HepG2 (cell line): ENCODE data around the gene ACSBG1. TPM values are rescaled to one million over a fixed set of nuclear protein-coding genes. Genes with fewer than 3 reads are reported as not detected.

Experiments used
- ATAC-seq: fragments of 200-7000 bp; cut with Tn5 transposase; 3 replicates; pipeline ENCODE4 v1.9.1; 2020; ENCODE audit warnings: mild to moderate bottlenecking, moderate library complexity
- BruUV-seq: library from RNA; stranded (reverse); fragments of 400-500 nt; replicated peaks from 2 replicates; lab custom pipeline; 2021; lab: Mats Ljungman, UMichigan
- CTCF ChIA-PET: fragments of 300-600 bp; formaldehyde crosslinking; extraction: SDS; loops from one replicate; lab custom pipeline; 2021; ENCODE audit warnings: low total read pairs, inconsistent platforms, low intra/inter-chr PET ratio; lab: Yijun Ruan, JAX
- POLR2A ChIA-PET: fragments of 350-600 bp; sonication (Branson Sonifier 250); formaldehyde crosslinking; loops from one replicate; lab custom pipeline; 2020; ENCODE audit warnings: antibody characterized with exemption, inconsistent platforms; lab: Yijun Ruan, JAX
- DNase-seq: peaks from one replicate; pipeline ENCODE4 v3.0.0-alpha.2; 2015; ENCODE audit warnings: low spot score
- FAIRE-seq: peaks from 3 replicates; lab custom pipeline; 2011; peaks lifted over from hg19 to GRCh38; lab: Jason Lieb, UNC
- H2AFZ ChIP-seq: one replicate; pipeline ENCODE4 v1.6.1; 2011; ENCODE audit warnings: low read length, inconsistent platforms
- H3K27ac ChIP-seq: fragments of 300-600 bp; 3 replicates; pipeline ENCODE4 v1.8.0; 2011; ENCODE audit warnings: mixed run types, mild to moderate bottlenecking, mixed read lengths, low read length, inconsistent platforms; ENCODE audit not compliant: insufficient read depth; ENCODE audit errors: extremely low read length
- H3K27me3 ChIP-seq, 2 experiments: fragments of 200-600 bp in 1 of 2; 2 replicates in 1 of 2; 3 replicates in 1 of 2; pipeline versions ENCODE4 v1.6.0 to v1.8.0; 2011; ENCODE audit warnings: low read length in 2 of 2, mild to moderate bottlenecking in 2 of 2, moderate library complexity in 2 of 2, inconsistent platforms in 1 of 2; ENCODE audit not compliant: insufficient read depth in 2 of 2, control insufficient read depth in 1 of 2
- H3K36me3 ChIP-seq, 2 experiments: fragments of 200-600 bp in 1 of 2; replicated peaks in 1 of 2; 2 replicates in 1 of 2; 3 replicates in 1 of 2; pipeline versions ENCODE4 v1.5.1 to v1.8.0; 2011; ENCODE audit warnings: low read length in 2 of 2, inconsistent platforms in 1 of 2; ENCODE audit not compliant: insufficient read depth in 2 of 2, control insufficient read depth in 1 of 2
- H3K4me1 ChIP-seq: 2 replicates; pipeline ENCODE4 v1.5.1; 2012; ENCODE audit warnings: low read length, inconsistent platforms; ENCODE audit not compliant: insufficient read depth
- H3K4me2 ChIP-seq: 2 replicates; pipeline ENCODE4 v1.6.0; 2011; ENCODE audit warnings: low read depth, low read length, inconsistent platforms
- H3K4me3 ChIP-seq, 3 experiments: fragments of 200-600 bp in 1 of 3; sonication (generic), shearing (Covaris generic) in 1 of 3; replicated peaks in 1 of 3; 2 replicates each; pipeline ENCODE4 v1.5.1; 2011 to 2016; ENCODE audit warnings: low read length in 3 of 3, inconsistent platforms in 2 of 3, low read depth in 2 of 3, mild to moderate bottlenecking in 2 of 3, control low read depth in 1 of 3, mixed read lengths in 1 of 3; ENCODE audit not compliant: insufficient read depth in 1 of 3
- H3K79me2 ChIP-seq: one replicate; pipeline ENCODE4 v1.6.1; 2011; ENCODE audit warnings: low read length, inconsistent platforms; ENCODE audit not compliant: insufficient read depth
- H3K9ac ChIP-seq: 2 replicates; pipeline ENCODE4 v1.6.0; 2011; ENCODE audit warnings: mild to moderate bottlenecking, low read depth, low read length, inconsistent platforms; ENCODE audit not compliant: insufficient read depth
- H3K9me3 ChIP-seq: 2 replicates; pipeline ENCODE4 v1.5.1; 2012; ENCODE audit warnings: mild to moderate bottlenecking, low read length
- H4K20me1 ChIP-seq: 2 replicates; pipeline ENCODE4 v1.6.0; 2011; ENCODE audit warnings: inconsistent platforms, mild to moderate bottlenecking, low read length, moderate library complexity; ENCODE audit not compliant: insufficient read depth
- CENPX ChIP-seq: sonication (generic); formaldehyde crosslinking; IDR thresholded peaks from 2 replicates; pipeline ENCODE4 v1.9.0; 2021; ENCODE audit warnings: mild to moderate bottlenecking, missing genetic modification reagents, moderate library complexity
- FOXA3 ChIP-seq: IDR thresholded peaks from 2 replicates; pipeline ENCODE4 v1.6.1; 2016; ENCODE audit warnings: missing genetic modification reagents, missing compliant biosample characterization
- HMGA1 ChIP-seq: sonication (generic); formaldehyde crosslinking; conservative IDR thresholded peaks from 2 replicates; pipeline ENCODE4 v1.4.0; 2020; ENCODE audit warnings: missing genetic modification reagents
- KDM5A ChIP-seq: fragments of 200-600 bp; sonication (generic); IDR thresholded peaks from 2 replicates; pipeline ENCODE4 v1.7.0; 2018; ENCODE audit warnings: antibody characterized with exemption, mild to moderate bottlenecking, low read length, borderline replicate concordance
- SALL2 ChIP-seq: sonication (generic); formaldehyde crosslinking; IDR thresholded peaks from 2 replicates; pipeline ENCODE4 v1.8.1; 2023; ENCODE audit warnings: mild to moderate bottlenecking, missing genetic modification reagents, inconsistent platforms
- SNAI1 ChIP-seq: sonication (generic); formaldehyde crosslinking; IDR thresholded peaks from 2 replicates; pipeline ENCODE4 v1.5.0; 2020; ENCODE audit warnings: mild to moderate bottlenecking, missing genetic modification reagents, borderline replicate concordance
- ZNF549 ChIP-seq: sonication (generic); formaldehyde crosslinking; IDR thresholded peaks from 2 replicates; pipeline ENCODE4 v1.5.0; 2020; ENCODE audit warnings: missing genetic modification reagents
- ZNF589 ChIP-seq: sonication (generic); formaldehyde crosslinking; conservative IDR thresholded peaks from 2 replicates; pipeline ENCODE4 v1.8.0; 2022; ENCODE audit warnings: mild to moderate bottlenecking, moderate library complexity, missing genetic modification reagents
- ZNF672 ChIP-seq: sonication (generic); formaldehyde crosslinking; IDR thresholded peaks from 2 replicates; pipeline ENCODE4 v1.8.1; 2022; ENCODE audit warnings: missing genetic modification reagents
- whole genome bisulfite sequencing: methylation state at CpG from one replicate; pipeline ENCODE4 v1.1.6; 2017; ENCODE audit warnings: low lambda C conversion rate; 5-methylcytosine and 5-hydroxymethylcytosine counted together
- in situ Hi-C: cut with HindIII; loops from 2 replicates; pipeline ENCODE4 v1.10.0; 2017; ENCODE audit warnings: low pct_unique_long_range_greater_than_20kb; ENCODE audit not compliant: extremely low pct_ligation_motif_present
- intact Hi-C: fragments of 100-400 bp; cut with micrococcal nuclease; formaldehyde crosslinking; loops from one replicate; pipeline ENCODE4 v1.10.0; 2022; ENCODE audit not compliant: unreplicated experiment
- polyA plus RNA-seq, 8 experiments: library from polyadenylated mRNA; depleted of rRNA in 3 of 8; stranded (reverse) in 7 of 8; unstranded in 1 of 8; fragments of >200 nt; fragmentation: Illumina TruSeq in 4 of 8; extraction: Trizol in 4 of 8; gene quantifications; 2 replicates each; pipeline versions ENCODE4 v1.2.1 to v1.2.3, GENCODE V29; 2011 to 2016; ENCODE audit warnings: low read depth in 4 of 8, missing spikeins in 1 of 8, mixed read lengths in 1 of 8; ENCODE audit not compliant: insufficient read depth in 1 of 8
- total RNA-seq, 5 experiments: library from RNA; depleted of rRNA; stranded (reverse); fragments of >200 nt; fragmentation: Illumina TruSeq; extraction: Trizol; gene quantifications; 2 replicates each; pipeline ENCODE4 v1.2.3, GENCODE V29; 2016; ENCODE audit warnings: low read depth in 1 of 5
- TF ChIP-seq, protein P1 (sequence below): sonication (generic); formaldehyde crosslinking; IDR thresholded peaks from 2 replicates; pipeline ENCODE4 v1.5.0; 2020; ENCODE audit warnings: mild to moderate bottlenecking, missing genetic modification reagents, borderline replicate concordance
- TF ChIP-seq, protein P2 (sequence below): sonication (generic); formaldehyde crosslinking; IDR thresholded peaks from 2 replicates; pipeline ENCODE4 v1.4.0; 2020; ENCODE audit warnings: missing genetic modification reagents, borderline replicate concordance
- TF ChIP-seq, protein P3 (sequence below): sonication (generic); formaldehyde crosslinking; IDR thresholded peaks from 2 replicates; pipeline ENCODE4 v1.4.0; 2020; ENCODE audit warnings: missing genetic modification reagents, borderline replicate concordance
- TF ChIP-seq, protein P4 (sequence below): sonication (generic); formaldehyde crosslinking; conservative IDR thresholded peaks from 2 replicates; pipeline ENCODE4 v1.5.0; 2020; ENCODE audit warnings: missing genetic modification reagents

Gene ACSBG1
- total and polyA plus RNA-seq, 2 of the 13 experiments (the other 11 are each of a cell fraction or from before 2014, with no cell fraction given), result 0.35 to 0.81 TPM

DNA sequence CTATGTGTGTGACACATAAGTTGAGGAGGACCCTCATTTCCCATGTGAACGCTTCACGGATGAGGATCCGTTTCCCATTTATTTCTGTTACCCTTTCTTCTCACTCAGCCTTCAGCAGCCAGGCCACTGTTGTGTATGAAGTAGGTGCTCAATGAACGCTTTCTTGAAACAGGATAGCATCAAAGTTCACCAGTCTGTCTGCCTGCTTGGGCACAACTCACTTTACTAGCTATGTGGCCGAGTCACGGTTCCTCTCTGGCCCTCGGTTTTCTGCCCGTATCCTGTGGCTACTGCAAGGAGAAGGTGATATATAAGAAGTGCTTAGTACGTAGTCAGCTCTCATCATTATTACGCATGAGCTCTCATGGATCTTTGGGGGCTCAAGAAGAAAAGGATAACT is 22.4 kb downstream of the ACSBG1 start (continued):
- TF ChIP-seq, protein P1, sequence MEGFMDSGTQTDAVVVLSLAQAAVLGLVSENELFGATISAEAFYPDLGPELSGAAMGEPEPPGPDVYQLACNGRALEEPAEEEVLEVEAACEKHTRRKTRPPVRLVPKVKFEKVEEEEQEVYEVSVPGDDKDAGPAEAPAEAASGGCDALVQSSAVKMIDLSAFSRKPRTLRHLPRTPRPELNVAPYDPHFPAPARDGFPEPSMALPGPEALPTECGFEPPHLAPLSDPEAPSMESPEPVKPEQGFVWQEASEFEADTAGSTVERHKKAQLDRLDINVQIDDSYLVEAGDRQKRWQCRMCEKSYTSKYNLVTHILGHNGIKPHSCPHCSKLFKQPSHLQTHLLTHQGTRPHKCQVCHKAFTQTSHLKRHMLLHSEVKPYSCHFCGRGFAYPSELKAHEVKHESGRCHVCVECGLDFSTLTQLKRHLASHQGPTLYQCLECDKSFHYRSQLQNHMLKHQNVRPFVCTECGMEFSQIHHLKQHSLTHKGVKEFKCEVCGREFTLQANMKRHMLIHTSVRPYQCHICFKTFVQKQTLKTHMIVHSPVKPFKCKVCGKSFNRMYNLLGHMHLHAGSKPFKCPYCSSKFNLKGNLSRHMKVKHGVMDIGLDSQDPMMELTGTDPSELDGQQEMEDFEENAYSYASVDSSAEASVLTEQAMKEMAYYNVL, result no peak
- TF ChIP-seq FOXA3 (CRISPR knock-in tag), result no peak

DNA sequence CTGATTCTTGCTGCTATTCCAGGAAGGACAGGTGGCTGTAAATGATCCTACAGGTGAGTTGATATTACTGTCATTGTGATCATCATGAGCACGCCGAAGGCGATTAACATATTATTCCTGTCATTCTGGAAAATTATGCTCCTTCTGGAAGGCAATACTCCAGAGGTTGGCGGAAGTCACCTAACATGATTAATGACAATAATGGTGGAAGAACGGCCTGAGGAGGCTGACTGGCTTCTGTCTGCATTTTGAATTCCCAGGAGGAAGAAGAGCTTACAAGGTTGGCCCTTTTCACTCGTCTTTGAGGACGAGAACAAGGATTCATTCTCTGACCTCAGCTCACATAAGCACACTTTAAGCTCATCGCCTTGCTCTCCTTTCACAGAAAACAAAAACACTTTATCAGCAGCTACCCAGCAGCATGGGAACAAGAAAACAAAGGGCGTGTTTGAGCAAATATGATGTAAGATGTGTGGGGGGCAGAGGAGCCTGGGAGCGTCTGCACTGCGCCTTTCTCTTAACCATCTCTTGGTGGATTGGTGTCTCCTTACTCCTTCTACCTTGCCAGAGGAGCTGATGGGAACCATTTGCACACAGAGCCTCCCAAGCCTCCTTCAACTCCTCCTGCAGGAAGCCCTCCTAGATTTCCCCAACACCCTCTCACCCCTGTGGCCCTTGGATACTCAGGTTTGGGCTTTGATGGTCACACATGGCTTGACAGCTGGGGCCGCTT is 23.0 kb downstream of the ACSBG1 start:
- Histone ChIP-seq H4K20me1 (no peaks in the 10 kb centered on the region), H3K4me1 (no peaks in the 10 kb centered on the region), H3K27me3 (peaks cover 2 to 34% of the 10 kb centered on the region in 2 experiments; a peak in 4 of 5 replicates), H3K9ac (no peak overlapping the region), H3K4me3 (no peak overlapping the region), H3K36me3 (no peaks in the 10 kb centered on the region), H3K9me3 (no peaks in the 10 kb centered on the region), H3K79me2 (no peaks in the 10 kb centered on the region), H3K27ac (no peak overlapping the region), H3K4me2 (no peak overlapping the region), H2AFZ (no peak overlapping the region)
- intact Hi-C loops (no loop called here), in situ Hi-C loops (no loop called here)
- ATAC-seq (no peak), FAIRE-seq (no peak), DNase-seq (no peak)
- ChIA-PET CTCF (no interaction called here), POLR2A (no interaction called here)
- no TSS peak for BruUV-seq
- WGBS, result 37% methylated on average over 12 of the region's 12 CpGs
- no peak for TF ChIP-seq ZNF672
- no peak for TF ChIP-seq CENPX (CRISPR knock-in tag)
- TF ChIP-seq KDM5A, result no peak
- TF ChIP-seq, protein P2, sequence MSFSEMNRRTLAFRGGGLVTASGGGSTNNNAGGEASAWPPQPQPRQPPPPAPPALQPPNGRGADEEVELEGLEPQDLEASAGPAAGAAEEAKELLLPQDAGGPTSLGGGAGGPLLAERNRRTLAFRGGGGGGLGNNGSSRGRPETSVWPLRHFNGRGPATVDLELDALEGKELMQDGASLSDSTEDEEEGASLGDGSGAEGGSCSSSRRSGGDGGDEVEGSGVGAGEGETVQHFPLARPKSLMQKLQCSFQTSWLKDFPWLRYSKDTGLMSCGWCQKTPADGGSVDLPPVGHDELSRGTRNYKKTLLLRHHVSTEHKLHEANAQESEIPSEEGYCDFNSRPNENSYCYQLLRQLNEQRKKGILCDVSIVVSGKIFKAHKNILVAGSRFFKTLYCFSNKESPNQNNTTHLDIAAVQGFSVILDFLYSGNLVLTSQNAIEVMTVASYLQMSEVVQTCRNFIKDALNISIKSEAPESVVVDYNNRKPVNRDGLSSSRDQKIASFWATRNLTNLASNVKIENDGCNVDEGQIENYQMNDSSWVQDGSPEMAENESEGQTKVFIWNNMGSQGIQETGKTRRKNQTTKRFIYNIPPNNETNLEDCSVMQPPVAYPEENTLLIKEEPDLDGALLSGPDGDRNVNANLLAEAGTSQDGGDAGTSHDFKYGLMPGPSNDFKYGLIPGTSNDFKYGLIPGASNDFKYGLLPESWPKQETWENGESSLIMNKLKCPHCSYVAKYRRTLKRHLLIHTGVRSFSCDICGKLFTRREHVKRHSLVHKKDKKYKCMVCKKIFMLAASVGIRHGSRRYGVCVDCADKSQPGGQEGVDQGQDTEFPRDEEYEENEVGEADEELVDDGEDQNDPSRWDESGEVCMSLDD (CRISPR knock-in tag), result no peak
- no peak for TF ChIP-seq HMGA1
- TF ChIP-seq SALL2 (CRISPR knock-in tag), result no peak
- TF ChIP-seq SNAI1 (CRISPR knock-in tag), result no peak
- no peak for TF ChIP-seq ZNF549 (CRISPR knock-in tag)
- TF ChIP-seq, protein P3, sequence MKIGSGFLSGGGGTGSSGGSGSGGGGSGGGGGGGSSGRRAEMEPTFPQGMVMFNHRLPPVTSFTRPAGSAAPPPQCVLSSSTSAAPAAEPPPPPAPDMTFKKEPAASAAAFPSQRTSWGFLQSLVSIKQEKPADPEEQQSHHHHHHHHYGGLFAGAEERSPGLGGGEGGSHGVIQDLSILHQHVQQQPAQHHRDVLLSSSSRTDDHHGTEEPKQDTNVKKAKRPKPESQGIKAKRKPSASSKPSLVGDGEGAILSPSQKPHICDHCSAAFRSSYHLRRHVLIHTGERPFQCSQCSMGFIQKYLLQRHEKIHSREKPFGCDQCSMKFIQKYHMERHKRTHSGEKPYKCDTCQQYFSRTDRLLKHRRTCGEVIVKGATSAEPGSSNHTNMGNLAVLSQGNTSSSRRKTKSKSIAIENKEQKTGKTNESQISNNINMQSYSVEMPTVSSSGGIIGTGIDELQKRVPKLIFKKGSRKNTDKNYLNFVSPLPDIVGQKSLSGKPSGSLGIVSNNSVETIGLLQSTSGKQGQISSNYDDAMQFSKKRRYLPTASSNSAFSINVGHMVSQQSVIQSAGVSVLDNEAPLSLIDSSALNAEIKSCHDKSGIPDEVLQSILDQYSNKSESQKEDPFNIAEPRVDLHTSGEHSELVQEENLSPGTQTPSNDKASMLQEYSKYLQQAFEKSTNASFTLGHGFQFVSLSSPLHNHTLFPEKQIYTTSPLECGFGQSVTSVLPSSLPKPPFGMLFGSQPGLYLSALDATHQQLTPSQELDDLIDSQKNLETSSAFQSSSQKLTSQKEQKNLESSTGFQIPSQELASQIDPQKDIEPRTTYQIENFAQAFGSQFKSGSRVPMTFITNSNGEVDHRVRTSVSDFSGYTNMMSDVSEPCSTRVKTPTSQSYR (CRISPR knock-in tag), result no peak
- TF ChIP-seq ZNF589 (CRISPR knock-in tag), result no peak
- TF ChIP-seq, protein P4, sequence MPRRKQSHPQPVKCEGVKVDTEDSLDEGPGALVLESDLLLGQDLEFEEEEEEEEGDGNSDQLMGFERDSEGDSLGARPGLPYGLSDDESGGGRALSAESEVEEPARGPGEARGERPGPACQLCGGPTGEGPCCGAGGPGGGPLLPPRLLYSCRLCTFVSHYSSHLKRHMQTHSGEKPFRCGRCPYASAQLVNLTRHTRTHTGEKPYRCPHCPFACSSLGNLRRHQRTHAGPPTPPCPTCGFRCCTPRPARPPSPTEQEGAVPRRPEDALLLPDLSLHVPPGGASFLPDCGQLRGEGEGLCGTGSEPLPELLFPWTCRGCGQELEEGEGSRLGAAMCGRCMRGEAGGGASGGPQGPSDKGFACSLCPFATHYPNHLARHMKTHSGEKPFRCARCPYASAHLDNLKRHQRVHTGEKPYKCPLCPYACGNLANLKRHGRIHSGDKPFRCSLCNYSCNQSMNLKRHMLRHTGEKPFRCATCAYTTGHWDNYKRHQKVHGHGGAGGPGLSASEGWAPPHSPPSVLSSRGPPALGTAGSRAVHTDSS (CRISPR knock-in tag), result no peak
